ENCODE results near the gene FNDC3B. TPM values are rescaled to one million over a fixed set of nuclear protein-coding genes. Genes with fewer than 3 reads are reported as not detected.

Gene FNDC3B
- total RNA-seq, 1 donor from 2014 or later, result 204 TPM

- TF ChIP-seq CTCF (IDR thresholded peaks at IDR 0.05; ENCODE audit: unreplicated experiment), result no peak
- DNase-seq (ENCODE audit: low spot score), result no peak
- Mint-ChIP-seq H3K27me3 (ENCODE audit: unreplicated experiment) (no peaks in the 10 kb centered on the region), H3K9me3 (ENCODE audit: unreplicated experiment) (no peaks in the 10 kb centered on the region), H3K27ac (ENCODE audit: unreplicated experiment) (no peak overlapping the region), H3K4me1 (ENCODE audit: unreplicated experiment) (peaks cover 56% of the 10 kb centered on the region), H3K4me3 (ENCODE audit: unreplicated experiment) (no peak overlapping the region), H3K36me3 (ENCODE audit: low read depth, unreplicated experiment) (peaks cover 29% of the 10 kb centered on the region)
Measured at GRCh38 chr3:172061724-172062184, 22.4 kb downstream of the FNDC3B start.

- H3K27ac Mint-ChIP-seq (ENCODE audit: unreplicated experiment), result peak overlapping the region; percentile 58
- H3K4me1 Mint-ChIP-seq (ENCODE audit: unreplicated experiment), result peaks cover 56% of the 10 kb centered on the region
Measured at GRCh38 chr3:172062761-172063160, 23.4 kb downstream of the FNDC3B start.

GRCh38 chr3:172063456-172064432 is 24.4 kb downstream of the FNDC3B start:
- Mint-ChIP-seq H3K4me3 (ENCODE audit: unreplicated experiment) (peak overlapping the region; percentile 39), H3K36me3 (ENCODE audit: low read depth, unreplicated experiment) (peaks cover 32% of the 10 kb centered on the region), H3K9me3 (ENCODE audit: unreplicated experiment) (no peaks in the 10 kb centered on the region), H3K4me1 (ENCODE audit: unreplicated experiment) (peaks cover 59% of the 10 kb centered on the region), H3K27ac (ENCODE audit: unreplicated experiment) (peak overlapping the region; percentile 58), H3K27me3 (ENCODE audit: unreplicated experiment) (peaks cover 3% of the 10 kb centered on the region)
- TF ChIP-seq CTCF (IDR thresholded peaks at IDR 0.05; ENCODE audit: unreplicated experiment), result no peak
- no peak for DNase-seq (ENCODE audit: low spot score)

More at GRCh38 chr3:172062761-172063160, 23.4 kb downstream of the FNDC3B start:
- H3K36me3 Mint-ChIP-seq (ENCODE audit: low read depth, unreplicated experiment), result peaks cover 29% of the 10 kb centered on the region
- TF ChIP-seq CTCF (IDR thresholded peaks at IDR 0.05; ENCODE audit: unreplicated experiment), result no peak
- H3K9me3 Mint-ChIP-seq (ENCODE audit: unreplicated experiment), result no peaks in the 10 kb centered on the region
- H3K4me3 Mint-ChIP-seq (ENCODE audit: unreplicated experiment), result peak overlapping the region; percentile 16
- DNase-seq (ENCODE audit: low spot score), result no peak
- peaks cover 1% of the 10 kb centered on the region for H3K27me3 Mint-ChIP-seq (ENCODE audit: unreplicated experiment)

DNA sequence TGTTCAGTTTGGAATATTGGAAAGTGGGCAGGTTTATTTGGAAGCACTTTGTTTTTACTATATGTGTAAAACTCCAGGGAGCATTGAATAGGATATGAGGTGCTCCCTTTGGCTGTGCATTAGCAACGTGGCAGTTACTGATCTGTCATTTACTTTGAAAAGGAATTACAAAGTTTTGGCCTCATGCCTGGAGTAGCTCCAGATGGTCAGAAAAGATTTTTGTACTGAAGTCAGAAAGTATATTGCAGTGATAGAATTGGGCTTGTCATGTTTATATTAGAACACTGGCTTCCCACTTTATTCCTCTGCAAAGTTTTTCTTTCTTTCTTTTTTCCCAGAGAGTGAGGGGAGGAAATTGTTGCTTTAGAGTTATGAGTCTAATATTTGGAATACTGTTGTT is 26.1 kb downstream of the FNDC3B start:
- no peaks in the 10 kb centered on the region for H3K9me3 Mint-ChIP-seq (ENCODE audit: unreplicated experiment)
- H3K4me3 Mint-ChIP-seq (ENCODE audit: unreplicated experiment), result peak overlapping the region; percentile 23
- no peak for DNase-seq (ENCODE audit: low spot score)
- no peak for TF ChIP-seq CTCF (IDR thresholded peaks at IDR 0.05; ENCODE audit: unreplicated experiment)
- peaks cover 3% of the 10 kb centered on the region for H3K27me3 Mint-ChIP-seq (ENCODE audit: unreplicated experiment)
- H3K27ac Mint-ChIP-seq (ENCODE audit: unreplicated experiment), result peak overlapping the region; percentile 84
- peaks cover 32% of the 10 kb centered on the region for H3K36me3 Mint-ChIP-seq (ENCODE audit: low read depth, unreplicated experiment)
- peaks cover 64% of the 10 kb centered on the region for H3K4me1 Mint-ChIP-seq (ENCODE audit: unreplicated experiment)

Data from endothelial cell (in vitro differentiated cells).